DND-41 (cell line): ENCODE data around the gene MRPS33.

ENCODE experiments used
- ATAC-seq: fragments of 200-7000 bp; cut with Tn5 transposase; 3 replicates; pipeline ENCODE4 v1.9.1; 2021; ENCODE audit warnings: low read depth; ENCODE audit not compliant: insufficient read depth
- DNase-seq: peaks from one replicate; pipeline ENCODE4 v3.0.0-alpha.2; 2020
- H2AFZ ChIP-seq: 2 replicates; pipeline ENCODE4 v1.6.0; 2012; ENCODE audit warnings: low read depth, low read length
- H3K27ac ChIP-seq: 2 replicates; pipeline ENCODE4 v1.5.1; 2012; ENCODE audit warnings: low read length, inconsistent platforms
- H3K27me3 ChIP-seq: fragments of 200-600 bp; sonication (generic); 2 replicates; pipeline ENCODE4 v1.6.0; 2012; ENCODE audit warnings: low read length, mild to moderate bottlenecking, inconsistent platforms; ENCODE audit not compliant: insufficient read depth, poor library complexity
- H3K36me3 ChIP-seq: 2 replicates; pipeline ENCODE4 v1.5.1; 2012; ENCODE audit warnings: low read length, inconsistent platforms; ENCODE audit not compliant: insufficient read depth
- H3K4me1 ChIP-seq: 2 replicates; pipeline ENCODE4 v1.5.1; 2012; ENCODE audit warnings: mild to moderate bottlenecking, low read length; ENCODE audit not compliant: insufficient read depth
- H3K4me2 ChIP-seq: 2 replicates; pipeline ENCODE4 v1.6.0; 2012; ENCODE audit warnings: mild to moderate bottlenecking, moderate library complexity, low read length, inconsistent platforms; ENCODE audit not compliant: insufficient read depth
- H3K4me3 ChIP-seq, 2 experiments: fragments of 200-600 bp in 1 of 2; shearing (Covaris generic) in 1 of 2; 2 replicates each; pipeline ENCODE4 v1.5.1; 2012 to 2016; ENCODE audit warnings: inconsistent platforms in 2 of 2, low read length in 2 of 2, mild to moderate bottlenecking in 2 of 2, low read depth in 1 of 2, moderate library complexity in 1 of 2
- H3K79me2 ChIP-seq: 2 replicates; pipeline ENCODE4 v1.6.0; 2012; ENCODE audit warnings: low read length, inconsistent platforms; ENCODE audit not compliant: insufficient read depth
- H3K9ac ChIP-seq: 2 replicates; pipeline ENCODE4 v1.6.0; 2012; ENCODE audit warnings: low read depth, mild to moderate bottlenecking, inconsistent platforms, low read length, moderate library complexity
- H3K9me3 ChIP-seq: 2 replicates; pipeline ENCODE4 v1.5.1; 2012; ENCODE audit warnings: low read length, moderate library complexity, mild to moderate bottlenecking, inconsistent platforms; ENCODE audit not compliant: insufficient read depth, severe bottlenecking
- H4K20me1 ChIP-seq: 2 replicates; pipeline ENCODE4 v1.6.0; 2012; ENCODE audit warnings: low read length; ENCODE audit not compliant: insufficient read depth
- EZH2 ChIP-seq: IDR thresholded peaks from 3 replicates; pipeline ENCODE4 v1.6.1; 2012; ENCODE audit warnings: borderline replicate concordance, low read depth, mild to moderate bottlenecking, moderate library complexity, low read length, inconsistent platforms; ENCODE audit not compliant: severe bottlenecking
- TF ChIP-seq, protein P1 (sequence below): IDR thresholded peaks from 2 replicates; pipeline ENCODE4 v1.5.1; 2012; ENCODE audit warnings: borderline replicate concordance, low read length, moderate library complexity, mild to moderate bottlenecking; ENCODE audit not compliant: poor library complexity, severe bottlenecking; ENCODE audit errors: extremely low read depth

The MRPS33 gene

DNA sequence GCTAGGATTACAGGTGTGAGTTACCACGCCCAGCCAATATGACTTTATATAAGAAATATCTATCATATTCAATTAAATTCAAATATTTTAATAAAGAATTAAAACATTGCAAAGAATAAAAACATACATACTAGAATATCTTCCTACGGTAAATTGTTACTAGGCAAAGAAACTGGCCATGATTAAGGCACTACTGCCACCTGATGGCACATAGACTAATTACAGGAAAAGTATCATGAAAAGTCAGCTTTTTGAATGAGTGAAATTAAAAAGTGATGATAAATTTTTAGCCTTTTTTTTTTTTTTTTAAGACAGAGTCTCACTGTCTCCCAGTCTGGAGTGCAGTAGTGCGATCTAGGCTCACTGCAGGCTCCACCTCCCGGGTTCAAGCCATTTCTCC lies 30.9 kb downstream of the MRPS33 start:
- Histone ChIP-seq H3K36me3 (no peaks in the 10 kb centered on the region), H3K4me3 (no peak overlapping the region), H3K79me2 (no peaks in the 10 kb centered on the region), H3K27me3 (peaks cover 5% of the 10 kb centered on the region), H3K9ac (no peak overlapping the region), H2AFZ (no peak overlapping the region), H3K9me3 (peaks cover 3% of the 10 kb centered on the region), H3K27ac (no peak overlapping the region), H3K4me2 (no peak overlapping the region), H3K4me1 (no peaks in the 10 kb centered on the region), H4K20me1 (no peaks in the 10 kb centered on the region)
- TF ChIP-seq, protein P1, sequence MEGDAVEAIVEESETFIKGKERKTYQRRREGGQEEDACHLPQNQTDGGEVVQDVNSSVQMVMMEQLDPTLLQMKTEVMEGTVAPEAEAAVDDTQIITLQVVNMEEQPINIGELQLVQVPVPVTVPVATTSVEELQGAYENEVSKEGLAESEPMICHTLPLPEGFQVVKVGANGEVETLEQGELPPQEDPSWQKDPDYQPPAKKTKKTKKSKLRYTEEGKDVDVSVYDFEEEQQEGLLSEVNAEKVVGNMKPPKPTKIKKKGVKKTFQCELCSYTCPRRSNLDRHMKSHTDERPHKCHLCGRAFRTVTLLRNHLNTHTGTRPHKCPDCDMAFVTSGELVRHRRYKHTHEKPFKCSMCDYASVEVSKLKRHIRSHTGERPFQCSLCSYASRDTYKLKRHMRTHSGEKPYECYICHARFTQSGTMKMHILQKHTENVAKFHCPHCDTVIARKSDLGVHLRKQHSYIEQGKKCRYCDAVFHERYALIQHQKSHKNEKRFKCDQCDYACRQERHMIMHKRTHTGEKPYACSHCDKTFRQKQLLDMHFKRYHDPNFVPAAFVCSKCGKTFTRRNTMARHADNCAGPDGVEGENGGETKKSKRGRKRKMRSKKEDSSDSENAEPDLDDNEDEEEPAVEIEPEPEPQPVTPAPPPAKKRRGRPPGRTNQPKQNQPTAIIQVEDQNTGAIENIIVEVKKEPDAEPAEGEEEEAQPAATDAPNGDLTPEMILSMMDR = peak; percentile 55
- TF ChIP-seq EZH2 = no peak
- no peak for ATAC-seq
- no peak for DNase-seq

DNA sequence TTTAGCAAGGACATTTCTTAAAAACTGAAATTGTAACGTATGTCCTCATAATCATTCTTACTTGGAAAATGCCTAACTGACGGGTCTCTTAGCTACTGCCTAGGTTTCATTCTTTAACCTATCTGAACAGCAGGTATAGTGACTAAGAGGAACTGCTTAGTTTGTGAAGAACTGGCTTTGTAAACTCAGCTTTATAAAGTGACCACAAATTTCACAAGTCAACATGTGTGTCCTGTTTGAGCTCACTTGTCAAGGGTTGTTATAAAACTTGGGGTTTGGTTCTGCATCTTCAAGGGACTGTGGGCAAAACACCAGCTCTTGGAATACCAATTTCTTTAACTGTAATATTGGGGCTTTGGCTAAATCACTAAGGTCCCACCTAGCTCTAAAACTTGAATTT lies 32.2 kb downstream of the MRPS33 start:
- Histone ChIP-seq H3K27ac (no peak overlapping the region), H3K4me2 (no peak overlapping the region), H3K9me3 (peaks cover 3% of the 10 kb centered on the region), H3K27me3 (peaks cover 5% of the 10 kb centered on the region), H4K20me1 (no peaks in the 10 kb centered on the region), H3K79me2 (no peaks in the 10 kb centered on the region), H3K4me3 (no peak overlapping the region), H3K9ac (no peak overlapping the region), H3K36me3 (no peaks in the 10 kb centered on the region), H2AFZ (no peak overlapping the region), H3K4me1 (no peaks in the 10 kb centered on the region)
- TF ChIP-seq, protein P1 = no peak
- TF ChIP-seq EZH2 = no peak
- DNase-seq = no peak
- no peak for ATAC-seq

DNA sequence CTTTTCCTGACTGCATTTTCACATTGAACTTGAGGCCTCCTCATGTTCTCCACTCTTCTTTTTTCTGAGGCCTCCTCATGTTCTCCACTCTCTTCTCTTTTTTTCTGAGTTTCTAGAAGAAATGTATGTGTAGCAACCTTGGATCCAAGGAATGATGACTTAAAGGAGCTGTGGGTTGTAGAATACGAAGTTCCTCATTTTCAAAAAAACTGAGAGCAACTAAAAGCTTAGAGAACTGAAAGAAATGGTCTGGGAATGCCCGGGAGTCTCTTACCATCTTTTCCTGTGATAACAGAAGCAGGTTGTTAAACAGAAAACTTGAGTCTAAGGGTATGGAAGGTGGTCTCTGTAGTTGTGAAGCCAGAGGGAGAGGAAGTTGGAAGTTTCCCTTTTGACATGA lies 32.8 kb downstream of the MRPS33 start:
- Histone ChIP-seq H3K27me3 (peaks cover 5% of the 10 kb centered on the region), H3K4me3 (no peak overlapping the region), H3K4me2 (no peak overlapping the region), H3K9me3 (peaks cover 3% of the 10 kb centered on the region), H2AFZ (no peak overlapping the region), H3K79me2 (no peaks in the 10 kb centered on the region), H3K27ac (no peak overlapping the region), H3K4me1 (no peaks in the 10 kb centered on the region), H4K20me1 (no peaks in the 10 kb centered on the region), H3K9ac (no peak overlapping the region), H3K36me3 (no peaks in the 10 kb centered on the region)
- no peak for ATAC-seq
- TF ChIP-seq, protein P1 = no peak
- no peak for TF ChIP-seq EZH2
- DNase-seq = no peak

DNA sequence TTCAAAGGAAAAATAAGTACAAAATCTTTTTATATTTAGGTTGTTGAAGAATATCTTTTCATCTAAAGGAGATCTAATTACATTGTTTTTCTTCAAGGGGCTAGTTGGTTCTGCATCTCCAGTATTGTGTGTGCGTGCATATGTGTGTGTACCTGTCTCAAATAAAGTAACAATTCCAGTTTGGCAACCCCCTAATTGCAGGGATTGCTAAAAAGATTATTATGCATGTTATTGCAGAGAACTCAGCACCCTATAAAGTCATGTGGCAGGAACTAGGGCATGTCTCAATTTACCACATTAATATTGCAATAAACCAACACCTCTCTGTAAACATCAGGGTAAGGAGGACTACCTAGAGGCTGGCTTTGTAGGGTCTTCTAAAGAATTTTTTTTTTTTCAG lies 37.0 kb downstream of the MRPS33 start:
- Histone ChIP-seq H3K27ac (no peak overlapping the region), H3K4me1 (no peaks in the 10 kb centered on the region), H2AFZ (no peak overlapping the region), H3K4me3 (no peak overlapping the region), H3K79me2 (no peaks in the 10 kb centered on the region), H3K36me3 (no peaks in the 10 kb centered on the region), H3K27me3 (peaks cover 5% of the 10 kb centered on the region), H4K20me1 (no peaks in the 10 kb centered on the region), H3K9me3 (no peaks in the 10 kb centered on the region), H3K4me2 (no peak overlapping the region), H3K9ac (no peak overlapping the region)
- no peak for TF ChIP-seq EZH2
- TF ChIP-seq, protein P1 = no peak
- no peak for DNase-seq
- no peak for ATAC-seq
